HepG2 (cell line): ENCODE measurements around the gene COX10. TPM values are rescaled to one million over a fixed set of nuclear protein-coding genes. Genes with fewer than 3 reads are reported as not detected.

Source experiments
- ADNP ChIP-seq: sonication (generic); formaldehyde crosslinking; IDR thresholded peaks from 2 replicates; pipeline ENCODE4 v1.4.0; 2020; ENCODE audit warnings: missing genetic modification reagents
- KIAA2018 ChIP-seq: sonication (generic); formaldehyde crosslinking; IDR thresholded peaks from 2 replicates; pipeline ENCODE4 v1.5.0; 2020; ENCODE audit warnings: mild to moderate bottlenecking, missing genetic modification reagents, borderline replicate concordance
- SMYD3 ChIP-seq: sonication (generic); formaldehyde crosslinking; IDR thresholded peaks from 2 replicates; pipeline ENCODE4 v1.8.1; 2023; ENCODE audit warnings: mild to moderate bottlenecking, missing genetic modification reagents
- SRF ChIP-seq: IDR thresholded peaks from 2 replicates; pipeline ENCODE4 v1.6.1; 2011; ENCODE audit warnings: mild to moderate bottlenecking, low read depth, low read length, moderate library complexity
- ZNF609 ChIP-seq: sonication (generic); formaldehyde crosslinking; IDR thresholded peaks from 2 replicates; pipeline ENCODE4 v1.4.0; 2020; ENCODE audit warnings: mild to moderate bottlenecking, missing genetic modification reagents, borderline replicate concordance
- ZNF816 ChIP-seq: sonication (generic); formaldehyde crosslinking; IDR thresholded peaks from 2 replicates; pipeline ENCODE4 v1.8.0; 2022; ENCODE audit warnings: missing genetic modification reagents, mild to moderate bottlenecking, borderline replicate concordance
- ZSCAN5A ChIP-seq: sonication (generic); formaldehyde crosslinking; IDR thresholded peaks from 2 replicates; pipeline ENCODE4 v1.8.0; 2022; ENCODE audit warnings: mild to moderate bottlenecking, missing genetic modification reagents, borderline replicate concordance
- polyA plus RNA-seq, 8 experiments: library from polyadenylated mRNA; depleted of rRNA in 3 of 8; stranded (reverse) in 7 of 8; unstranded in 1 of 8; fragments of >200 nt; fragmentation: Illumina TruSeq in 4 of 8; extraction: Trizol in 4 of 8; gene quantifications; 2 replicates each; pipeline versions ENCODE4 v1.2.1 to v1.2.3, GENCODE V29; 2011 to 2016; ENCODE audit warnings: low read depth in 4 of 8, missing spikeins in 1 of 8, mixed read lengths in 1 of 8; ENCODE audit not compliant: insufficient read depth in 1 of 8
- total RNA-seq, 5 experiments: library from RNA; depleted of rRNA; stranded (reverse); fragments of >200 nt; fragmentation: Illumina TruSeq; extraction: Trizol; gene quantifications; 2 replicates each; pipeline ENCODE4 v1.2.3, GENCODE V29; 2016; ENCODE audit warnings: low read depth in 1 of 5

COX10 gene
- total and polyA plus RNA-seq, 2 of the 13 experiments (the other 11 are each of a cell fraction or from before 2014, with no cell fraction given): 13.9 to 20.1 TPM

GRCh38 chr17:14069251-14070021, at the start of gene COX10 (continued):
- TF ChIP-seq KIAA2018 (no peak), ZSCAN5A (CRISPR knock-in tag) (peak; percentile 91; the same call in 1 of the 2 replicates), SMYD3 (no peak), ADNP (no peak), ZNF609 (CRISPR knock-in tag) (no peak), ZNF816 (peak; percentile 85), SRF (no peak)
